GM06990 (cell line): Measurements from ENCODE around the gene ADAMTS18.

Experiments used
- DNase-seq: peaks from one replicate; pipeline ENCODE4 v3.0.0-alpha.2; 2011; ENCODE audit not compliant: insufficient read length; ENCODE audit errors: extremely low read depth
- H3K27me3 ChIP-seq: replicated peaks from 2 replicates; pipeline ENCODE4 v1.6.0; 2011; ENCODE audit warnings: low read length; ENCODE audit not compliant: control insufficient read depth, insufficient read depth
- H3K36me3 ChIP-seq: 2 replicates; pipeline ENCODE4 v1.5.1; 2011; ENCODE audit warnings: low read length; ENCODE audit not compliant: control insufficient read depth, insufficient read depth
- H3K4me3 ChIP-seq: replicated peaks from 2 replicates; pipeline ENCODE4 v1.5.1; 2011; ENCODE audit warnings: low read depth, mild to moderate bottlenecking, control low read depth, low read length
- TF ChIP-seq, protein P1 (sequence below): IDR thresholded peaks from 2 replicates; pipeline ENCODE4 v1.5.1; 2011; ENCODE audit warnings: low read length, control low read depth, mild to moderate bottlenecking, inconsistent platforms; ENCODE audit not compliant: insufficient read depth, poor library complexity, severe bottlenecking

The ADAMTS18 gene

GRCh38 chr16:77327717-77328116 lies 107.1 kb downstream of the ADAMTS18 start:
- peak; percentile 12 for DNase-seq
- TF ChIP-seq, protein P1, sequence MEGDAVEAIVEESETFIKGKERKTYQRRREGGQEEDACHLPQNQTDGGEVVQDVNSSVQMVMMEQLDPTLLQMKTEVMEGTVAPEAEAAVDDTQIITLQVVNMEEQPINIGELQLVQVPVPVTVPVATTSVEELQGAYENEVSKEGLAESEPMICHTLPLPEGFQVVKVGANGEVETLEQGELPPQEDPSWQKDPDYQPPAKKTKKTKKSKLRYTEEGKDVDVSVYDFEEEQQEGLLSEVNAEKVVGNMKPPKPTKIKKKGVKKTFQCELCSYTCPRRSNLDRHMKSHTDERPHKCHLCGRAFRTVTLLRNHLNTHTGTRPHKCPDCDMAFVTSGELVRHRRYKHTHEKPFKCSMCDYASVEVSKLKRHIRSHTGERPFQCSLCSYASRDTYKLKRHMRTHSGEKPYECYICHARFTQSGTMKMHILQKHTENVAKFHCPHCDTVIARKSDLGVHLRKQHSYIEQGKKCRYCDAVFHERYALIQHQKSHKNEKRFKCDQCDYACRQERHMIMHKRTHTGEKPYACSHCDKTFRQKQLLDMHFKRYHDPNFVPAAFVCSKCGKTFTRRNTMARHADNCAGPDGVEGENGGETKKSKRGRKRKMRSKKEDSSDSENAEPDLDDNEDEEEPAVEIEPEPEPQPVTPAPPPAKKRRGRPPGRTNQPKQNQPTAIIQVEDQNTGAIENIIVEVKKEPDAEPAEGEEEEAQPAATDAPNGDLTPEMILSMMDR: no peak
- no peaks in the 10 kb centered on the region for H3K36me3 ChIP-seq
- no peaks in the 10 kb centered on the region for H3K27me3 ChIP-seq
- H3K4me3 ChIP-seq: no peak overlapping the region

DNA sequence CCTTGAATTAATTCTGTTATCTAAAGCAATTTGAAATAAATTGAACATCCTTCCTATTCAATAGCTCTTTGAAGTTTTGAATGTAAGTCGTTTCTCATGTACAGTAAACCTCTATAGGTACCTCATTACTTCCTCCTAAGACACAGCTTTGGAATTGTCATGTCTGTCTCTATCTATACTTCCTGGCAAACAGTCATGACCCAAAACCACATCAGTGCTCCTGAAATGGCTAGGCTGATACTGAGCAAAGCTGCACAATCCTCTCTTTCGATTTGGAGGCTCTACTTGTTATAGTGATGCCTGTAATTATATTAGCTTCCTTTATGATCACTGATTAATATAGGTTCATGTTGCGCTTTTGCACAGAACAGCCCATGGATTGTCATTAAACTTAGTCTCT lies 110.1 kb downstream of the ADAMTS18 start:
- Histone ChIP-seq H3K4me3 (no peak overlapping the region), H3K36me3 (no peaks in the 10 kb centered on the region), H3K27me3 (no peaks in the 10 kb centered on the region)
- TF ChIP-seq, protein P1: no peak
- no peak for DNase-seq

- H3K4me3 ChIP-seq: no peak overlapping the region
- TF ChIP-seq, protein P1: no peak
- no peaks in the 10 kb centered on the region for H3K36me3 ChIP-seq
- no peaks in the 10 kb centered on the region; the same call in 1 of the 2 replicates for H3K27me3 ChIP-seq
- no peak for DNase-seq
Measured at GRCh38 chr16:77323695-77324094, 111.1 kb downstream of the ADAMTS18 start.

DNA sequence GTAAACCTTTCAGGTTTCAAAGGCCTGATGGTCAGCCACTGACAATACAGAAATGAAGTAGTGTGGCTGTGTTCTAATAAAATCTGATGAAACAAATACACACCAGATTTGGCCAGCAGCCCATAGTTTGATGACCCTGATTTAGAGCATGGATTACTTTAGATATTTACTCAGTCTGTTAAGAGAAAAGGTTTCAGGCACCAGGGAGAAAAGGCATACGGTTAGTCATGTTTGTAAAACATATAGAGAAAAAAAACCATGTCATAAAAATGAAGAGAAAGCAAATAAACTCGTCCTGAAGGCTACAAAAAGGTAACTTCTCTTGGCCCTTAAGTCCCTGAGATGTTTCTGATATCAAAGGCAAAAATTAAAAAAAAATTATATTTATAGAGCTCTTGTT lies 112.1 kb downstream of the ADAMTS18 start:
- DNase-seq: no peak
- Histone ChIP-seq H3K27me3 (no peaks in the 10 kb centered on the region; the same call in 1 of the 2 replicates), H3K4me3 (no peak overlapping the region), H3K36me3 (no peaks in the 10 kb centered on the region)
- TF ChIP-seq, protein P1: no peak

DNA sequence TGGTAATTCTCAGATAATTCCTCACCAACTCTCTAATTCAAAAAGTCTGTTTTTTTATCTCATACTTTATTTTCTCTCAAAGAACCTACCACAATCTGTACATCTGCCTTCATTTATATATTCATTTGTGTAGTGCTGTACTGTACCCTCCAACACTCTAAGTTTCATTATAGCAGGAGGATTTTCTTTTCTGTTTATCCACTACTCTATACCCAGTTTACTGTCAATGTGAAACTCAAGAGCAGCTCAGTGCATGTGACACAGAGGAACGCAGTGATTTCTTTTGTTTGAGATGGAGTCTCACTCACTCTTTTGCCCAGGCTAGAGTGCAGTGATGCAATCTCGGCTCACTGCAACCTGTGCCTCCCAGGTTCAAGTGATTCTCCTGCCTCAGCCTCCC lies 117.8 kb downstream of the ADAMTS18 start:
- H3K36me3 ChIP-seq: no peaks in the 10 kb centered on the region
- TF ChIP-seq, protein P1: no peak
- H3K27me3 ChIP-seq: no peaks in the 10 kb centered on the region; the same call in 1 of the 2 replicates
- DNase-seq: no peak
- H3K4me3 ChIP-seq: no peak overlapping the region

- H3K4me3 ChIP-seq: no peak overlapping the region
- no peak for DNase-seq
- TF ChIP-seq, protein P1: no peak
- no peaks in the 10 kb centered on the region for H3K36me3 ChIP-seq
- H3K27me3 ChIP-seq: no peaks in the 10 kb centered on the region; the same call in 1 of the 2 replicates
Measured at GRCh38 chr16:77310877-77311276, 124.0 kb downstream of the ADAMTS18 start.
